LNCaP clone FGC (cell line): ENCODE results near the gene CMTM7.

Experiments
- DNase-seq: peaks from one replicate; pipeline ENCODE4 v3.0.0-alpha.2; 2011; ENCODE audit warnings: low read depth
- H3K4me3 ChIP-seq: 2 replicates; pipeline ENCODE4 v1.5.1; 2011; ENCODE audit warnings: mild to moderate bottlenecking, low read depth, low read length, control low read depth
- TF ChIP-seq, protein P1 (sequence below): IDR thresholded peaks from 2 replicates; pipeline ENCODE4 v1.5.1; 2012; ENCODE audit warnings: mild to moderate bottlenecking; ENCODE audit not compliant: control insufficient read depth, insufficient read depth; ENCODE audit errors: extremely low read depth

The CMTM7 gene

GRCh38 chr3:32355751-32356291 is 35.8 kb upstream of the CMTM7 start:
- DNase-seq: no peak
- H3K4me3 ChIP-seq: no peak overlapping the region
- TF ChIP-seq, protein P1, sequence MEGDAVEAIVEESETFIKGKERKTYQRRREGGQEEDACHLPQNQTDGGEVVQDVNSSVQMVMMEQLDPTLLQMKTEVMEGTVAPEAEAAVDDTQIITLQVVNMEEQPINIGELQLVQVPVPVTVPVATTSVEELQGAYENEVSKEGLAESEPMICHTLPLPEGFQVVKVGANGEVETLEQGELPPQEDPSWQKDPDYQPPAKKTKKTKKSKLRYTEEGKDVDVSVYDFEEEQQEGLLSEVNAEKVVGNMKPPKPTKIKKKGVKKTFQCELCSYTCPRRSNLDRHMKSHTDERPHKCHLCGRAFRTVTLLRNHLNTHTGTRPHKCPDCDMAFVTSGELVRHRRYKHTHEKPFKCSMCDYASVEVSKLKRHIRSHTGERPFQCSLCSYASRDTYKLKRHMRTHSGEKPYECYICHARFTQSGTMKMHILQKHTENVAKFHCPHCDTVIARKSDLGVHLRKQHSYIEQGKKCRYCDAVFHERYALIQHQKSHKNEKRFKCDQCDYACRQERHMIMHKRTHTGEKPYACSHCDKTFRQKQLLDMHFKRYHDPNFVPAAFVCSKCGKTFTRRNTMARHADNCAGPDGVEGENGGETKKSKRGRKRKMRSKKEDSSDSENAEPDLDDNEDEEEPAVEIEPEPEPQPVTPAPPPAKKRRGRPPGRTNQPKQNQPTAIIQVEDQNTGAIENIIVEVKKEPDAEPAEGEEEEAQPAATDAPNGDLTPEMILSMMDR: no peak

- H3K4me3 ChIP-seq: no peak overlapping the region
- TF ChIP-seq, protein P1: no peak
- DNase-seq: no peak
These were observed 31.7 kb upstream of the CMTM7 start for GRCh38 chr3:32359766-32360492.

DNA sequence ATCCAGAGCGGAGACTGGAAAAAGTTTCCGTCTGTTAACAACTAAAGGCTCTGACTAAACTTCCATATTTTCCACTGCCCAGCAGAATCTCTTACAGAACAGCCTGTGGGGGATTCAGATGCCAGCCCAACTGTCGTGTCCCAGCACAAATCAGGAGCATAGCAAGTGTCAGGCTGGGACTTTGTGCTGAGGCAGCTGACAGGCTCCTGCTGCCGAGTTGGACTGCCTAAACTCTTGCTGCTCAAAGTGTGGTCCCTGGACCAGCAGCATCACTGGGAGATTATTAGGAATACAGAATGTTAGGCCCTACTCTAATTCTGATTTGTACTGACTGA is 31.2 kb upstream of the CMTM7 start:
- TF ChIP-seq, protein P1: no peak
- no peak for DNase-seq
- H3K4me3 ChIP-seq: no peak overlapping the region

DNA sequence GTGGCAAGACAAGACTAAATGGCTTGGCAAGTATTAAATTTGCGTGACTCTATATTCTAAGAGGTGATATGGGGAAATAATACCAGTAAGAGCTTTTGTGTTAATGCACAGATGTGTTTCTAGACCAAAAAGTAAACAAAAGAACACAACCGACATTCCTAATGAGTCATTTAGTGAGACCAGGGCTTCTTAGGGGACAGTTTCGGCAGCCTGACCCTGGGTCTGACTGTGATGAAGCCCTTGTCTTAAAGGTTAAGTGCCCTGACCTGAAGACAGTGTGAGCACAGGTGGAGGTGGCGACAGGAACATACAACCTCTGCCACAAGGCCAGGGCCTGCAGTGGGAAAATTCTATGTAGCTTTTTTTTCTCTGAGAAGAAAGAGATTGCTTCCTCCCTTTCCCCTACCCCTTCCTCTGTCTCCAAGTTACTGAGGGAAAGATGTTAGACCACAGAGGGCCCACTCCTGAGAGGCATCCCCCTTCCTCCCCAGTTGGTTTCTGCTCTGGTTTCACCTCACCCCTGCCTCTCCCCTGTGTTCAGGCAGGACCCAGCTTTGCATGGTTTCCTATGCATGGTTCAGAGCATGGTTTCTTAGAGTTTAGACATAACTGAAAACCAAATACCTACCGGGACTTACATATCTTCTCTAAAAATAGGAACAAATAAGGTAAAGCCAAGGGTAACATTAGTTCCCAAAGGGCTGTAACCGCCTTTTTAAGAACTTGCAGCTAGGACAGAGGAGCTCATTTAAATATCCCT is 24.8 kb upstream of the CMTM7 start:
- DNase-seq: no peak
- TF ChIP-seq, protein P1: no peak

GRCh38 chr3:32367442-32367841 is 24.2 kb upstream of the CMTM7 start:
- H3K4me3 ChIP-seq: no peak overlapping the region
- TF ChIP-seq, protein P1: no peak
- DNase-seq: no peak

More for the DNA sequence above, 24.8 kb upstream of the CMTM7 start:
- no peak overlapping the region for H3K4me3 ChIP-seq

DNA sequence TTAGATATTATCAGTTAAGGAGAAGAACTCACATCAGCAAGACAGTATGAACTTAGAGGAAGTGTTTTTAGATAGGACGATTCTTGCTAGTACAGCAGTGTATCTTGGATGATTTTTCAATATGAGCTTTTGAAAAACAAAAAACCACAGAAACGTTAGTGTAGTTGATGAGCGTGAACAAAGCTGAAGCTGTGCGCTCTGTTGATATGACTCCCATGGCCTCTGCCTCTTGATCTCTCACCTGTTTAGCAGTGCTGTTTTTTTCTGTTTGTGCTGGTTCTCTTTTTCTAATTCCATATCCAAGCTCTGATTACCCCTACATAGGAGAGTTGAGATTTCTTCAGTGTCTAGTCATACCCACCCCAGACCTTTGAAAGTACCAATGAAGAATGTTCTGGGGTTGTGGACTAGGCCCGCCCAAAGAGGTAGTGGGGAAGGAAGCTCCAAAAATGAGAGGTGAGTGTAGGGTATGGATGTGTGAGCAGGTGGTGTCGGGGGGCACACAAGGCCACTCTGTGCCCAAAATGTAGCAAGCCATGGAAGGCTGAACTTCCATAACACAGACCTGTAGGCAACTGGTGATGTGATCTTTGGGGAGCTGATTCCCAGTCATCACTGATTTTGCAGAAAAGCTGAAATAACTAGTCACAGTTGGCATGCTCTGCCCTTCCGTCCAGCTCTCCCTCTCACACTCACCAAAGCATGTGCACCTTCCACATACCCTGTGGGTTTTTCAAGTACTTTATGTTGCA is 20.0 kb upstream of the CMTM7 start:
- DNase-seq: no peak
- TF ChIP-seq, protein P1: no peak
- H3K4me3 ChIP-seq: no peak overlapping the region
